Measurements from ENCODE around the gene MRAS. TPM values are rescaled to one million over a fixed set of nuclear protein-coding genes. Genes with fewer than 3 reads are reported as not detected.
A peak's percentile ranks its signal among the peaks of the same experiment; 100 is the strongest.
"Not testable (repeated sequence)": the region's sequence is repeated elsewhere in the genome, so short reads cannot be mapped to it uniquely, and the experiment has no call there.

Gene MRAS
- total RNA-seq, 1 experiment from 2014 or later: 58.8 TPM

DNA sequence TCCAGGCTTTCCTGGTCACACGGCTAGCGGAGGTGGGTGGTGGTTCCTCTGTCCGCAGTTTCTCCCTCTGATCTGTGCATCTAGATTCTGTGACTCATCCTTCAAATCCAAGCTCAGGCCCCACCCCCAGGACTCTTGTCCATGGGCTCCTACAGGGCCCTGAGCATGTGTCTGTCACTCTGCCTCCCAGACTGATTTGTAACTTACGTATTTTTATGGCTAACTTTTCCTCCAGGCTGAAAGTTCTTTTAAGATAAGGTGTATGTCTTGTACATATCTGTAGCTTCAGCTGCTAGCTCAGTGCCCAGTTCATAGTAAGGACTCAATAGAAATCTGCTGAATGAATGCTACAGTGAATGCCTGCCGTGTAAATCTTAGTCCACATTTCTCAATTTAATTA, 94.1 kb downstream of the MRAS start:
- peak; percentile 51 for DNase-seq (ENCODE audit: low read depth)

DNA sequence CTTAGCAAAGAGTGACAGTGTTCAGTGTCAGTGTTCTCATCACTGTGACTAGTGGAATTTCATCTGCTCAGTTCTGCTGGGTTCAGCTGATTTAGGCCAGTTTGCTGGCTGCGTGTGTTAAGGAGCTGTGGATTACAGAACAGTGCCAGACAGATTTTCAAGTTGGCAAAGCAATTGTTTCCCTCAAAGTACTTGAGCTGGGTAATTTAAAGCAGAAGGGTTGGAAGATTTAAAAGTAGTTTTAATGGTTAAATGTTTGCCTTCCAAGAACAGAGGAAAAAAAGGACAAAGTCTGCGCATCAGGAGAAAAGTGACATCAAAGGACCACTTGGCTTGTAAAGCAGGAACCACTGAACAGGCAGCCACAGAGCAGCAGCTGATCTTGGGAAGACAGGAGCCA, 94.7 kb downstream of the MRAS start:
- no peak for DNase-seq (ENCODE audit: low read depth)

DNA sequence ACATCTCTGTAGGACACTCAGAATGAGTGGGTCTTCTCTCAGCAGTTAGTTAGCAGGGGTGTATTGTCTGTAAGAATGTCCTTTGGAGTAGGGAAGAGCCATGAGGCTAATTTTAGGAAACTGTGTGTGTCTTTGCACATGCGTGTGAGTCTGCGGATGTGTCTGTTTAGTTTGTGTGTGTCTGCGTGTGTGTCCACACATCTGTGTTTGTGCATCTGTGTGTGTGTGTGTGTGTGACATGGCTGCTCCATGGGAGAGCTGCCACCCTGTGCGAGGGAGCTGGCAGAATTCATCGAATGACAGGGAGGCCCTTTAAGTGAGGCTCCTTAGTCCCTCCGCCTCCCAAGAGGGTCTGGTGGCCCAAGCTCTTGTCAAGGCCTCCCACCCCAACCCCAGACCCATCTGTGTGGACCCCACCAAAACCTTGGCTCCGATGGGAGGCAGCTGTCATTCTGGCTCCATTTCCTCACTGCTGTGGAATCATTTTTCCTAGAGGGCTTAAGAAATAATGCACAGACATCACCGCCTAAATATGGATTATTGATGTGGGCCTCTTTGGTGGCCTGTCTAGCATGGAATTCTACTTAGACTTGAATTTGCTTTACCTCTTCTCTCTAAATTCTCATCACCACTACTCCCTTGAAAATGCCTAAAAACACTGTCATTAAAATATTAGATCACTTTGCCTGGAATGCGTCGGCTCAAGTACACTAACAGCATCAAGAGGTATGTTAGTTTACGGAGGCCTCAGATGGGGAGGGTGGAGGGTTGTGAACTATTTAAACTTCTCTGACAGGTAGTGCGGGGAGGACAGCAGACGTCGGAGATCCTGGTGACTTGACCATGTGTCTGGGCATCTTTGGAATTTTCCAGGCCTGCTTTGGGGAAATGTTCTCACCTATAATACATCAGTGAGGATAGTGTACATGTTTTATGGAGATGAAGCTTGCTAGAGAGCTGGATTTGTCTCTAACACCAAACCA, 95.4 kb downstream of the MRAS start:
- no peak for DNase-seq (ENCODE audit: low read depth)

DNA sequence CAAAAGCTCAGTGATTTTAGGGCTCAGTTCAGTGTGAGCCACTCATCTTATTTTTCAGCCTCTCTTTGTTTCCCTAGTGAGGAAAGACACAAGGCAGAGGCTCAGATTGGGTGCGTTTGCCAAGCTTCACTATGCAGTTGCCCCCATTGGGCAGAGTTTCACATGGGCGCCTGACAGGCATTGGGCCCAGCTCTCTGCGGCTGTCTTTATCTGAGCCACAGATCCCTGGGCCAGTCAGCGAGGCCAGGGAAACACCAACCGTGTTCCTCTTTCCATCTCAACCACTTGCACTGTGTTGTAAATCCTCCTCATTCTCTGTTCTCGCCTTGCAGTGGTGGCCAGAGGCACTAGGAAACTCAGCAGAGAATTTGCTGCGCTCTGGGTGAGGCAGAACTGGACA, 96.9 kb downstream of the MRAS start:
- no peak for DNase-seq (ENCODE audit: low read depth)

DNA sequence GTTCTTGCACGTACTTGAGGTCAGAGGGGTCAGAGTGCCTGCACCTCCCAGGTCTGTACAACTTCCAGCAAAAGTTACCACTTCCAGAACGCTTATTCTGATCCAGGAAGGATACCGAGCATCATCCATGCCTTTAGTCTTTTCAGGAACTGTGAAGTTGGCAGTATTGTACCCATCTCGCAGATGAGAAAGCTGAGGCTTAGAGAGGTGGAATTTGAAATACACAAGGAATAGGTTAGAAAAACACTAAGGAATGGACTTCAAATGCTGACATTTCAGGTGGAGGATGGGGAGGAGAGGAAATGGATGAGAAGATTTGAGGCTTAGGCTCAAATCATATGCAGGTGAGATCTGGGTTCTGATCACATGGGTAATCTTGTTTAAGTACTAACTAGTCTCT, 97.3 kb downstream of the MRAS start:
- DNase-seq (ENCODE audit: low read depth): no peak

DNA sequence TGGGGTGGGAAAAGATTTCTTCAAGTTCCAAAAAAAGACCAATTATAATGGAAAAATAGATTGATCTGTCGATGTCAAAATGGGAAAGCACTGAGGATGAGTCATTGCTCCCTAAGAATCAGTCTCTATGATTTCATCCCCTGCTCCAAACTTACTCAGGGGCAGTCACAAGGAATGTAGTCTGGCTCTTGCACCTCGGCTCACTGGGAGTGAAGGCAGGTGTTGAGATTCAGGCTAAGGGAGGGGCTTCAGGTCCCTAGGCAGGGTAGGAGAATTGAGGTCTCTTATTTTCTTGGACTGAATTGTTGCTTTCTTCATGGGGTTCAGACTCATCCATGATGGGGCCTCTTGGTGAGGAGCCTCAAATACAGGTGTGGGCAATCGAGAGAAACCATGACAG, 100.3 kb downstream of the MRAS start:
- no peak for DNase-seq (ENCODE audit: low read depth)

DNA sequence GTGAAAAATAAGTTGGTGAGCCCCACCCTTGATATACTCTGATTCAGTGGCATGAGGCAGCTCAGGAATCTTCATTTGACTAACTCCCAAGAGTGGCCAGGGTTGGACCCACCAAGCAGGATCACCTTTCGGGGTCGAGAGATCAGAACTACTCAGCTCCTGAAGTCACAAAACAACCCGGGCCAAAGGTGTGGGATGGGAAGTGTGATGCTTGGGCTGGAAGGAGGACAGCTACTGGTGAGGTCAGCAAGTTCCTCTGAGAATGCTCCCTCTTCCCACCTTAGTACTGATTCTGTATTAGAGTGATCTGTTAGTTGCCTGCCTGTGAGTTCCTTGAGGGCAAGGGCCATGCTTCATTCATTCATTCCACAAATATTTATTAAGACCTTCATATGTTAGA, 101.1 kb downstream of the MRAS start:
- no peak for DNase-seq (ENCODE audit: low read depth)

DNA sequence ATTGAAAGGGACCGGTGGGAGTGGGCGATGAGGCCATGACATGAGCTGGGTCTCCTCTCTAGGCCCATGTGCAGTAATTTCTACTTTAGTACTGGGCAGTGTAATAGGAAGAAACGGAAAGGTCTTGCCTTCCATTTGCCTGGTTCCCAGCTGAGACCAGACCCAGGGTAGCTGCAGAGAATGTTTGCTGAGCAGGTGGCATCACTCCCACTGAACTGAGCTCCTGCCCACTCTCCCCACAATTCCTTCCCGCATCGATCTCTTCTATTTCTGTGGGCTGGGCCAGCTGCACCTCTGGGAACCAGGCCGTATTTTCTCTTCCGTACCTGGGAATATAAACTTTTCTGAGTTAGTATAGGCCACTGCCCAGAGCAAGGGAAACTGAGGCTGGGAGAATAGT, 101.8 kb downstream of the MRAS start:
- DNase-seq (ENCODE audit: low read depth): no peak

DNA sequence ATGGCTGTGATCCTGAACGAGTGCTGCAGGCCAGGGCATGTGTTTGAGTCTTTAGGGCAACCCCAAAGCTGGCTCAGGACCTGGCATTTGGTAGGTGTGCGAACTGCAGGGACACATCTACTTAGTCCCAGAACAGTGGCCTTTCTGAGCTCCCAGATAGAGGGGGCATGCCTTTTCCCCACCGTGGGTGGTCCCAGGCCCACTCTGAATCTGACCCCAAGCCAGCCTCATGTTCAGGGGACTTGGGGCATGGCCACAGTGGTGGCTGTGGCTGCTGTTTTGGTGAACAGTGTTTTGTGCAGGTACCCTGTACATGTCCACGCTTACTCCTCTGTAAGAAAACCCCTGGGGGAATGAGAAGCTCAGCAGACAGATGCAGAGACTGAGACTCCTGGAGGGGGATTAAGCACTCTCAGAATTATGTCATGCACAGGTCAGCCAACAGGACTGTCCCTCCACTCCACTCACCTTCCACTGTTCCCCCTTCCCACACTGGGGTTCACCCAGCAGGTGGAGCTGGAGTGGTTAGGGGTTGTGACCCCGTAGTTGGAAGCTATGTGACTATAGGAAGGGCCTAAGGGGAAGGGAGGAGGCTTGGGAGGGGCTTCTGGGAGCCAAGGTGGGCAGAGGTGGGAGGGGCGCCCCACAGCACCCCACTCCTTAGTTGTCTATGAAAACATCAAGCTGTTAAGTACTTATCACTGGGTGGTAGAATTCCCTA, 102.5 kb downstream of the MRAS start:
- no peak for DNase-seq (ENCODE audit: low read depth)

DNA sequence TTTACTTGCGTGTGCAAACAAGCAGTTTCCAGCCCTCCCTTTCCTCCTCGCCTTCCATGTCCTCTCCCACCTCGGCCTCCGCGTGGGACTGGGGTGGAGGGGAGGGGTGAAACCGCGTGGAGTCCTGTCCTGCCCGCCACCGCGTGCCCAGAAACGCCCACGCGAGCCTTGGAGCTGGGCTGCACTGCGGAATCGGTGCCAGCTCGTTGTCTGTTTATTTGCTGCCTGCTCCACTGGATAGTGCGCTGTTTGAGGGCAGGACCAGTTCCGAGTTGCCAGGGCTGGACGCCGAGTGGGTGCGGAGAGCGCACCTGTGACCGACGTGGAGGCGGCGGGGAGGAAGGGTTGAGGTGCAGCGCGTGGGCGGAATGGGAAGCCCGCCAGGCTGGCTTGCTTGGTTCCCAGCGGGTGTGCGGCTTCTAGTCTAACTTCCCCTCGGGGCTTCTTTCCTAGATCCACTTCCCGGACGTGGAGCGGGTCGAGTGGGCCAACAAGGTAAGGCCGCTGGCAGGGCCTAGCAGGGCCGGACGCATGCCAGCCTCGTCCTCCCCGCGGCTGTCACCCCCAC, 103.3 kb downstream of the MRAS start:
- DNase-seq (ENCODE audit: low read depth): no peak

DNA sequence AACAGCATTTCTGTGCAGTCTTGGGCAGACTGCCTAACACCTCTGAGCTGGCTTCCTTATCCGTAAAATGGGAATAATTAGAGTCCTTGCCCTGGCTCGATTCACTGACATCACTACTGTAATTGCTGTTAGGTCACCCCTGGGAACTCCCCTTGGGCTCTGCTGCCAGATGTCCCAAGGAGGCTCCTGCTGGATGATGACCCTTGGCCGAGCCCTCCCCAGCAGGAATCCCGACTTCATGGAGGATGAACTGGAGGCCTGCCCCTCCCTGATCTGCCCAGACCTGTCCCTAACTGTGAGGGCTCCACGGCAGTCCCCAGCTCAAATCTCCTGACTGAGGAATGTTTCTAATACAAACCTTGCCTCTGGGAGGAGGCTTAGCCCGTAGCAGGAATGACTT, 104.1 kb downstream of the MRAS start:
- no peak for DNase-seq (ENCODE audit: low read depth)

DNA sequence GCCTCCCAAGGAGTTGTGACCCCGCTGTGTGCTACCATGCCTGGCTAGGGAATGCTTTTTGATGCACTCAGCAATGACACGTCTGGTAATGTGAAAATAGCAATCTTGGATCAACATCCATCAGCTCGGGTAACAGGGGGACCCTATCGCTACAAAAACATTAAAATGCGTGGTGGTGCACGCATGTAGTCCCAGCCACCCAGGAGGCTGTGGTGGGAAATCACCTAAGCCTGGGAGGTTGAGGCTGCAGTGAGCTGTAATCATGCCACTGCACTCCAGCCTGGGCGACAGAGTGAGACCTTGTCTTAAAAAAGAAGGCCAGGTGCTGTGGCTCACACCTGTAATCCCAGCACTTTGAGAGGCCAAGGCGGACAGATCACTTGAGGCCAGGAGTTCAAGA, 105.6 kb downstream of the MRAS start:
- not testable (repeated sequence) for DNase-seq (ENCODE audit: low read depth)

Other genes with a start within 250 kb of the MRAS start
- gene DZIP1L, start 233.0 kb upstream of the MRAS start, total RNA-seq (2014; rRNA removed): 18.3 and 18.9 TPM in 2 replicates
- not detected in 2 replicates for gene A4GNT, start 216.2 kb upstream of the MRAS start, total RNA-seq (2014; rRNA removed)
- 20.1 and 20.5 TPM in 2 replicates for gene DBR1, start 173.7 kb upstream of the MRAS start, total RNA-seq (2014; rRNA removed)
- 74.2 and 85.4 TPM in 2 replicates for gene ARMC8, start 161.3 kb upstream of the MRAS start, total RNA-seq (2014; rRNA removed)
- not detected in 2 replicates for gene NME9, start 18.7 kb upstream of the MRAS start, total RNA-seq (2014; rRNA removed)
- 0.90 and 1.0 TPM in 2 replicates for gene ESYT3, start 86.0 kb downstream of the MRAS start, total RNA-seq (2014; rRNA removed)
- 18.5 and 22.6 TPM in 2 replicates for gene CEP70, start 245.7 kb downstream of the MRAS start, total RNA-seq (2014; rRNA removed)